Smooth muscle cell (in vitro differentiated cells): ENCODE results near the gene ACTL6B. TPM values are rescaled to one million over a fixed set of nuclear protein-coding genes. Genes with fewer than 3 reads are reported as not detected.

Source experiments
- DNase-seq: peaks from one replicate; lab custom pipeline; 2025; ENCODE audit not compliant: unreplicated experiment; lab: John Stamatoyannopoulos, UW
- H2AFZ ChIP-seq: fragments of 200-600 bp; sonication (generic); 2 replicates; pipeline ENCODE4 v1.6.0; 2016; ENCODE audit warnings: antibody characterized with exemption, low read depth, mild to moderate bottlenecking
- H3F3A ChIP-seq: fragments of 200-600 bp; sonication (generic); 2 replicates; pipeline ENCODE4 v1.6.0; 2017; ENCODE audit warnings: antibody characterized with exemption, low read depth
- H3K27ac ChIP-seq: fragments of 200-600 bp; sonication (generic); 2 replicates; pipeline ENCODE4 v1.5.1; 2016; ENCODE audit warnings: low read depth, mild to moderate bottlenecking
- H3K27me3 ChIP-seq: fragments of 200-600 bp; sonication (generic); 2 replicates; pipeline ENCODE4 v1.6.1; 2016; ENCODE audit warnings: low read depth, mild to moderate bottlenecking
- H3K36me3 ChIP-seq: fragments of 200-600 bp; sonication (generic); 2 replicates; pipeline ENCODE4 v1.5.1; 2016; ENCODE audit warnings: low read depth
- H3K4me1 ChIP-seq: fragments of 200-600 bp; sonication (generic); 2 replicates; pipeline ENCODE4 v1.5.1; 2016; ENCODE audit warnings: low read depth
- H3K4me2 ChIP-seq: fragments of 200-600 bp; sonication (generic); 2 replicates; pipeline ENCODE4 v1.6.0; 2016; ENCODE audit warnings: mild to moderate bottlenecking
- H3K4me3 ChIP-seq: fragments of 200-600 bp; sonication (generic); 2 replicates; pipeline ENCODE4 v1.5.1; 2016; ENCODE audit warnings: mild to moderate bottlenecking
- H3K79me2 ChIP-seq: fragments of 200-600 bp; sonication (generic); 2 replicates; pipeline ENCODE4 v1.6.0; 2016; ENCODE audit warnings: low read depth, mild to moderate bottlenecking
- H3K9ac ChIP-seq: fragments of 200-600 bp; sonication (generic); 2 replicates; pipeline ENCODE4 v1.6.0; 2016; ENCODE audit warnings: low read depth
- H3K9me3 ChIP-seq: fragments of 200-600 bp; sonication (generic); replicated peaks from 2 replicates; pipeline ENCODE4 v1.5.1; 2016; ENCODE audit warnings: low read depth
- H4K20me1 ChIP-seq: fragments of 200-600 bp; sonication (generic); 2 replicates; pipeline ENCODE4 v1.6.0; 2016; ENCODE audit warnings: low read depth
- CTCF ChIP-seq: fragments of 200-600 bp; sonication (generic); IDR thresholded peaks from 2 replicates; pipeline ENCODE4 v1.5.1; 2017; ENCODE audit warnings: borderline replicate concordance, mild to moderate bottlenecking, antibody characterized with exemption; ENCODE audit not compliant: insufficient read depth, poor library complexity, severe bottlenecking
- WGBS: methylation state at CpG from one replicate; pipeline ENCODE4 v1.1.7; 2016; ENCODE audit warnings: low lambda C conversion rate; 5-methylcytosine and 5-hydroxymethylcytosine counted together
- polyA plus RNA-seq: library from polyadenylated mRNA; unstranded; fragments of >200 nt; fragmentation: Nextera tagmentation; extraction: Ambion mirVana; gene quantifications from 2 replicates; pipeline ENCODE4 v1.2.1, GENCODE V29; 2016
- total RNA-seq: library from RNA; depleted of rRNA; stranded (reverse); fragments of >200 nt; gene quantifications from 2 replicates; pipeline ENCODE4 v1.2.3, GENCODE V29; 2014

The ACTL6B gene
- total and polyA plus RNA-seq, 2 experiments from 2014 or later: not detected

GRCh38 chr7:100684534-100685042 lies 28.3 kb upstream of the ACTL6B start:
- H3K4me2 ChIP-seq: no peak overlapping the region
- H3F3A ChIP-seq: no peaks in the 10 kb centered on the region
- H3K4me3 ChIP-seq: no peak overlapping the region
- H3K27me3 ChIP-seq: no peaks in the 10 kb centered on the region
- no peaks in the 10 kb centered on the region for H3K36me3 ChIP-seq
- peaks cover 17% of the 10 kb centered on the region for H3K79me2 ChIP-seq
- no peak for DNase-seq
- no peak overlapping the region for H3K9ac ChIP-seq
- H3K4me1 ChIP-seq: no peaks in the 10 kb centered on the region
- no peak overlapping the region for H3K27ac ChIP-seq
- no peaks in the 10 kb centered on the region for H3K9me3 ChIP-seq
- no peak overlapping the region for H2AFZ ChIP-seq
- TF ChIP-seq CTCF: no peak
- H4K20me1 ChIP-seq: peaks cover 60% of the 10 kb centered on the region
- 99% methylated on average over 15 of the region's 16 CpGs for WGBS

- Histone ChIP-seq H3K4me1 (no peaks in the 10 kb centered on the region), H3K4me2 (no peak overlapping the region), H3F3A (no peaks in the 10 kb centered on the region), H4K20me1 (peaks cover 60% of the 10 kb centered on the region), H3K27ac (no peak overlapping the region), H2AFZ (no peak overlapping the region), H3K4me3 (no peak overlapping the region), H3K36me3 (no peaks in the 10 kb centered on the region), H3K27me3 (no peaks in the 10 kb centered on the region), H3K9me3 (no peaks in the 10 kb centered on the region), H3K79me2 (peaks cover 10% of the 10 kb centered on the region), H3K9ac (no peak overlapping the region)
- 97% methylated on average over 35 of the region's 37 CpGs for WGBS
- no peak for TF ChIP-seq CTCF
- no peak for DNase-seq
Observed at GRCh38 chr7:100683659-100684533, 27.6 kb upstream of the ACTL6B start.

DNA sequence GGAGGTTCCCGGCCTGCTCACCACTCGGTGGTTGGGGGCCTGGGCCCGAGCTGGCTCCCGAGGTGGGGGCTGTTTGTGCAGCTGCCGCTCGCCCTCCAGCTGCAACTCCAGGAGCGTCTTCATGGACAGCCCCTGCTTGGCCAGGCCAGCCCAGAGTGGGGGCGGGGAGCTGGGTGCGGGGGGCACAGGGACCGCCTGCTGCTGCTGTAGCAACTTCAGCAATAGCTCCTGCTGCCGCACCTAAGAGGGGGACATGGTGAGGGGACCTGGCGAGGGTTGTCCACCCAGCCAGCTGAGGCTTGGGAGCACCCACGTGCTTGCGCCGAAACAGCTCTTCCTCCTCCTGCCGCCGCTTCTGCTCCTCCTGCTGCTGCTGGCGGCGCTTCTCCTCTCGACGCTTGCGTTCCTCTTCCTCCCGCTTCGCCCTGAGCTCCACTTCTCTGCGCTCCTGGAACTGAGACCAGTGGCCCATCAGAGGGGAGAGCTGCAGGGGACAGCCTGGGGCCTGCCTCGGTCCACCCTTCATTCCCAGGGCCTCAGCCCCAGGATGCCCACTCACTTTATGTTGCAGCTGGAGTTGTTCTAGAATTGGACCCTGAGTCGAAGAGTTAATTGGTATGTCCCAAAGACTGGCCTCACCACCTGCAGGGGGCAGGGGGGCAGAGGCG lies 26.9 kb upstream of the ACTL6B start:
- no peak overlapping the region for H3K9ac ChIP-seq
- no peak overlapping the region for H2AFZ ChIP-seq
- DNase-seq: no peak
- peaks cover 2% of the 10 kb centered on the region for H3K79me2 ChIP-seq
- no peaks in the 10 kb centered on the region for H3K36me3 ChIP-seq
- no peaks in the 10 kb centered on the region for H3K9me3 ChIP-seq
- no peaks in the 10 kb centered on the region for H3F3A ChIP-seq
- no peak for TF ChIP-seq CTCF
- no peak overlapping the region for H3K27ac ChIP-seq
- no peaks in the 10 kb centered on the region for H3K4me1 ChIP-seq
- no peaks in the 10 kb centered on the region for H3K27me3 ChIP-seq
- no peak overlapping the region for H3K4me3 ChIP-seq
- WGBS: 90% methylated on average over 23 of the region's 28 CpGs
- H3K4me2 ChIP-seq: no peak overlapping the region
- H4K20me1 ChIP-seq: peaks cover 60% of the 10 kb centered on the region
